GM18498 (cell line): ENCODE results near the gene TCP11L1.
A peak's percentile ranks its signal among the peaks of the same experiment; 100 is the strongest.
"Not testable (repeated sequence)": the region's sequence is repeated elsewhere in the genome, so short reads cannot be mapped to it uniquely, and the experiment has no call there.

Experiments
- ATAC-seq: cut with Tn5 transposase; IDR thresholded peaks from one replicate; pipeline ENCODE4 v1.9.1; 2021; ENCODE audit warnings: mild to moderate bottlenecking, moderate library complexity; ENCODE audit not compliant: unreplicated experiment

TCP11L1 gene

GRCh38 chr11:33028537-33028914, 10.8 kb upstream of the TCP11L1 start:
- no peak for ATAC-seq

- ATAC-seq: not testable (repeated sequence)
Measured at GRCh38 chr11:33029218-33029617, 10.2 kb upstream of the TCP11L1 start.

GRCh38 chr11:33033493-33033892, 5.9 kb upstream of the TCP11L1 start:
- ATAC-seq: no peak

GRCh38 chr11:33035011-33035410, 4.4 kb upstream of the TCP11L1 start:
- no peak for ATAC-seq

GRCh38 chr11:33040033-33040861, 875 bp downstream of the TCP11L1 start:
- ATAC-seq: peak; percentile 31

- peak; percentile 24 for ATAC-seq
Measured at GRCh38 chr11:33040862-33041453, 1.6 kb downstream of the TCP11L1 start.

- ATAC-seq: no peak
Measured at GRCh38 chr11:33043221-33043830, 4.0 kb downstream of the TCP11L1 start.

- ATAC-seq: no peak
Measured at GRCh38 chr11:33044285-33044756, 4.9 kb downstream of the TCP11L1 start.

GRCh38 chr11:33045551-33046255, 6.3 kb downstream of the TCP11L1 start:
- ATAC-seq: no peak

GRCh38 chr11:33048701-33049100, 9.3 kb downstream of the TCP11L1 start:
- ATAC-seq: not testable (repeated sequence)

GRCh38 chr11:33049565-33050408, 10.4 kb downstream of the TCP11L1 start:
- ATAC-seq: not testable (repeated sequence)

- no peak for ATAC-seq
Measured at GRCh38 chr11:33052231-33052630, 12.9 kb downstream of the TCP11L1 start.

- ATAC-seq: no peak
Measured at GRCh38 chr11:33055375-33055774, 16.0 kb downstream of the TCP11L1 start.

GRCh38 chr11:33057284-33057683, 17.9 kb downstream of the TCP11L1 start:
- ATAC-seq: no peak

GRCh38 chr11:33059331-33060007, 20.1 kb downstream of the TCP11L1 start:
- ATAC-seq: no peak

- ATAC-seq: no peak
Measured at GRCh38 chr11:33060271-33060670, 20.9 kb downstream of the TCP11L1 start.

- ATAC-seq: no peak
Measured at GRCh38 chr11:33062137-33062536, 22.8 kb downstream of the TCP11L1 start.

GRCh38 chr11:33063326-33063881, 24.0 kb downstream of the TCP11L1 start:
- peak; percentile 45 for ATAC-seq

GRCh38 chr11:33064033-33064825, 24.9 kb downstream of the TCP11L1 start:
- ATAC-seq: no peak
